HEK293 (cell line): ENCODE measurements around the gene HMGA1.

Source experiments
- EGR2 ChIP-seq: fragments of 450-650 bp; formaldehyde crosslinking; IDR thresholded peaks from 2 replicates; pipeline ENCODE4 v1.5.1; 2016; ENCODE audit warnings: low read depth, missing biosample characterization, missing genetic modification characterization
- GLIS2 ChIP-seq: fragments of 450-650 bp; formaldehyde crosslinking; IDR thresholded peaks from 2 replicates; pipeline ENCODE4 v1.5.1; 2016; ENCODE audit warnings: missing biosample characterization, missing genetic modification characterization
- HIC1 ChIP-seq: fragments of 450-650 bp; formaldehyde crosslinking; IDR thresholded peaks from 2 replicates; pipeline ENCODE4 v1.5.1; 2016; ENCODE audit warnings: missing biosample characterization, missing genetic modification characterization
- KLF8 ChIP-seq: fragments of 450-650 bp; formaldehyde crosslinking; IDR thresholded peaks from 2 replicates; pipeline ENCODE4 v1.5.1; 2016; ENCODE audit warnings: missing biosample characterization, missing genetic modification characterization
- PRDM6 ChIP-seq: fragments of 450-650 bp; formaldehyde crosslinking; IDR thresholded peaks from 2 replicates; pipeline ENCODE4 v1.5.1; 2017; ENCODE audit warnings: missing biosample characterization, missing genetic modification characterization
- SP2 ChIP-seq: fragments of 450-650 bp; formaldehyde crosslinking; IDR thresholded peaks from 2 replicates; pipeline ENCODE4 v1.5.1; 2016; ENCODE audit warnings: missing biosample characterization, missing genetic modification characterization
- WT1 ChIP-seq: fragments of 450-650 bp; formaldehyde crosslinking; IDR thresholded peaks from 2 replicates; pipeline ENCODE4 v1.5.1; 2016; ENCODE audit warnings: missing biosample characterization, missing genetic modification characterization
- ZFHX2 ChIP-seq: fragments of 450-650 bp; formaldehyde crosslinking; conservative IDR thresholded peaks from 2 replicates; pipeline ENCODE4 v1.5.1; 2016; ENCODE audit warnings: missing biosample characterization, missing genetic modification characterization
- ZNF10 ChIP-seq: fragments of 450-650 bp; formaldehyde crosslinking; IDR thresholded peaks from 2 replicates; pipeline ENCODE4 v1.5.1; 2017; ENCODE audit warnings: missing biosample characterization, missing genetic modification characterization
- ZNF133 ChIP-seq: fragments of 450-650 bp; formaldehyde crosslinking; IDR thresholded peaks from 2 replicates; pipeline ENCODE4 v1.5.1; 2016; ENCODE audit warnings: missing biosample characterization, missing genetic modification characterization
- ZNF2 ChIP-seq: fragments of 450-650 bp; formaldehyde crosslinking; IDR thresholded peaks from 2 replicates; pipeline ENCODE4 v1.5.1; 2016; ENCODE audit warnings: missing biosample characterization, missing genetic modification characterization
- ZNF335 ChIP-seq: fragments of 450-650 bp; formaldehyde crosslinking; conservative IDR thresholded peaks from 2 replicates; pipeline ENCODE4 v1.5.1; 2016; ENCODE audit warnings: missing biosample characterization, missing genetic modification characterization
- ZNF362 ChIP-seq: fragments of 450-650 bp; formaldehyde crosslinking; IDR thresholded peaks from 2 replicates; pipeline ENCODE4 v1.5.1; 2016; ENCODE audit warnings: missing biosample characterization, missing genetic modification characterization
- ZNF398 ChIP-seq: fragments of 450-650 bp; formaldehyde crosslinking; IDR thresholded peaks from 2 replicates; pipeline ENCODE4 v1.5.1; 2017; ENCODE audit warnings: missing biosample characterization, missing genetic modification characterization
- ZNF561 ChIP-seq: fragments of 450-650 bp; IDR thresholded peaks from 2 replicates; pipeline ENCODE4 v1.5.1; 2018; ENCODE audit warnings: missing biosample characterization, missing genetic modification characterization, borderline replicate concordance
- ZNF639 ChIP-seq: fragments of 450-650 bp; formaldehyde crosslinking; IDR thresholded peaks from 2 replicates; pipeline ENCODE4 v1.5.1; 2016; ENCODE audit warnings: missing biosample characterization, missing genetic modification characterization
- ZNF658 ChIP-seq: fragments of 450-650 bp; formaldehyde crosslinking; IDR thresholded peaks from 2 replicates; pipeline ENCODE4; 2016; ENCODE audit warnings: missing biosample characterization, missing genetic modification characterization
- ZSCAN30 ChIP-seq: fragments of 450-650 bp; IDR thresholded peaks from 2 replicates; pipeline ENCODE4 v1.5.1; 2018; ENCODE audit warnings: missing biosample characterization, mild to moderate bottlenecking, missing genetic modification characterization, moderate library complexity

The HMGA1 gene

GRCh38 chr6:34243131-34243771 is 6.6 kb downstream of the HMGA1 start (continued):
- TF ChIP-seq WT1 (tag by site-specific recombination): 0 out of 2 replicates have a peak, but pooled peaks have one; percentile 12
- TF ChIP-seq ZNF335 (tag by site-specific recombination): peak; percentile 36; the same call in 1 of the 2 replicates
- TF ChIP-seq ZNF133 (tag by site-specific recombination): no peak
- TF ChIP-seq ZNF398 (tag by site-specific recombination): peak; percentile 61
- TF ChIP-seq ZFHX2: peak; percentile 77
- peak; percentile 21; the same call in 1 of the 2 replicates for TF ChIP-seq SP2
- TF ChIP-seq KLF8 (tag by site-specific recombination): peak; percentile 47; the same call in 1 of the 2 replicates
- TF ChIP-seq GLIS2 (tag by site-specific recombination): peak; percentile 68
- peak; percentile 82 for TF ChIP-seq HIC1 (tag by site-specific recombination)
- 0 out of 2 replicates have a peak, but pooled peaks have one; percentile 47 for TF ChIP-seq ZNF639 (tag by site-specific recombination)
- no peak for TF ChIP-seq ZNF658 (tag by site-specific recombination)
- no peak for TF ChIP-seq ZNF2 (tag by site-specific recombination)
- TF ChIP-seq ZNF561 (tag by site-specific recombination): no peak
- TF ChIP-seq EGR2 (tag by site-specific recombination): peak; percentile 73; the same call in 1 of the 2 replicates
- TF ChIP-seq ZSCAN30: no peak
- peak; percentile 42; the same call in 1 of the 2 replicates for TF ChIP-seq PRDM6 (tag by site-specific recombination)
- peak; percentile 82; the same call in 1 of the 2 replicates for TF ChIP-seq ZNF362
- TF ChIP-seq ZNF10: 0 out of 2 replicates have a peak, but pooled peaks have one; percentile 34
